ENCODE data around the gene LRIT3.
A peak's percentile ranks its signal among the peaks of the same experiment; 100 is the strongest.

Gene LRIT3

GRCh38 chr4:109847896-109848442 is at the start of gene LRIT3:
Gene LRIT3 (plus strand): TSS chr4:109848107. CDS start chr4:109848202, 95 bp downstream.
- no peak for DNase-seq (ENCODE audit: low spot score)

DNA sequence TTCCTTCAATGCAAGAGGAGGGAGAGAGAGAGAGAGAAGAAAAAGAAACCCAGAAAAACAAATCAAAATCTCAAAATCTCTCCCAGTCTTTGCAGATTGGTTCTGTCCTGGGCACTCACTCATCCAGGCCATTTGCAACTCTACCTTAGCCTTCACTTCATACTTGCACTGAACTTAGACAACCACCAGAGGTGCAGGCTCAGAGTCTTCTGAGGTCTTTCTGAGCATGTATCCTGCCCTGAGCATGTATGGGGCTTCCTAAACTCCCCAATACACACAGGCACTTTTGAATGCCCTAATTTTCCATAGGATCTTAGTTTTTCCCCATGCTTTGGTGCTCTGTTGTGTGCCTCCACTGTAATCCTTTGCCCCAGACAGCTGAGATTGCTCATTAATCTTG is 49.0 kb upstream of the LRIT3 start:
- no peak for DNase-seq (ENCODE audit: low spot score)

DNA sequence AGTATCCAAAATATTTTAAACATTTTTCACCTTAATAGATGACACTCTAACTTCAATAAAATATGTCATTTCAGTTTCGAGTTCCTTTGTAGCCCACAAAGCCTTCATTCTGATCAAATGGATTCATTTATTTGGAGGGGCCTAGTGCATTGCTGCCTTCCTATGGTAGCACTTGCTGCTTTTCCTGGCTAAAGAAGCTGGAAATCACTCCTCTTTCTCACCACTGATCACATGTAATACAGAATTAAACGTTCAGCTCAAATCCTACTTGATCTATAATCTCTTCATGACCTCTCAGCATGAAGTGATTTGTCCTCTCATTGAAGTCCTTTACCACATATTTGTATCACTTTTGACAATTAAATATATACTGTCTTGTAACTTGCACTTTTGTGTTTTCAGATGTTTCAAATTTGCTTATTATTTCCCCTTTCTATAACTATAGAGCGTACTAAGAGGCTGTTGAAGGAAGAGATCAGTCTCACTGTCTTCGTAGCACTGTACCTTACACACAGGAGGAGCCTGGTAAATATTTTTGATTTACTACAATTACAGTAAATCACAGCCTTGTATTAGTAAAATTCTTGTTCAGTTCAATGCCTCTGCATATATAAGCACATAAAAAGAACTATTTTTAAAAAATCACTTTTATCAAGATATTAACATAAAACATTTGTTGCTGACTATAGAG is 46.7 kb upstream of the LRIT3 start:
- DNase-seq (ENCODE audit: low spot score) = no peak

- DNase-seq (ENCODE audit: low spot score) = no peak
Observed at GRCh38 chr4:109801895-109802319, 46.0 kb upstream of the LRIT3 start, which contains the start of gene CFI. Gene CFI (minus strand): TSS chr4:109801999. CDS start chr4:109801971, 28 bp downstream.

DNA sequence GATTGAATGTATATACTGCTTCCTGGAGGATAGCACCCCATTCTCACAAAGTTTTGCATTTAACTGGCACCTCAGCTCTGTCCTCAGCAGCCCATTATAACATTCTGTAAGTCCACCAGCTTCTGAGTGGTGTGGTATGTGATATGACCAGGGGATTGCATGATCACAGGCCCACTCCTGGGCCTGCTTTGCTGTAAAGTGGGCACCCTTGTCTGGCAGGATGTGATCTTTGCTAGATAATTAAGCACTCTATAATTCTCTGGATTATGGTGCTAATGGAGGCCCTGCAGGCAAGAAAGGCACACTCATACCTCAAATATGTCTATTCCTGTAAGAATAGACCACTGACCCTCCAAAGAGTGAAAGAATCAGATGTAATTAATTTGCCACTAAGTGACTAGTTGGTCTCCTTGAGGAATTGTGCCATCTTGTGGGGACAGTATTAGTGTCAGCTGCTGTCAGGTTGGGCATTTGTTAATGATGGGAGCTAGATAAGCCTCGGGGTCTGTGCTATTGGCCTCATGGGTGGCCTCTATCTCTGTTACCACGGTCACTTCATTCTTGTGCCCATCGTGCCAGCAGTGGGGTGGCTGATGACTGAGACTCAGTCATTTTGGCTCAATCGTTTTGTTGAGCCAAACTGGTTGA is 43.9 kb upstream of the LRIT3 start:
- DNase-seq (ENCODE audit: low spot score) = no peak

DNA sequence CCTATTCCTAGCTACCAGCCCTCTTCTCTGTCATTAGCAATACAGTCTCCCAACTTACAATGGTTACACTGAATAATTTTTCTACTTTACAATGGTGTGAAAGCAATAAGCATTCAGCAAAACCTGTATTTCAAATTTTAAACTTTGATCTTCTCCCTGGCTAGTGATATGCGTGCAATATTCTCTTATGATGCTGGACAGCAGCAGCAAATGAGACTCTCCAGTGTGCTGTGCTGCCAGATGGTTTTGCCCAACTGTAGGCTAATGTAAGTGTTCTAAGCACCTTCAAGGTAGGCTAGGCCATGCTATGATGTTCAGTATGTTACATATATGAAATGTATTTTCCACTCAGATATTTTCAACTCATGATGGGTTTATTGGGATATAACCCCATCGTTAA is 38.3 kb upstream of the LRIT3 start:
- DNase-seq (ENCODE audit: low spot score) = no peak

GRCh38 chr4:109810552-109811387 is 37.1 kb upstream of the LRIT3 start:
- DNase-seq (ENCODE audit: low spot score) = no peak

DNA sequence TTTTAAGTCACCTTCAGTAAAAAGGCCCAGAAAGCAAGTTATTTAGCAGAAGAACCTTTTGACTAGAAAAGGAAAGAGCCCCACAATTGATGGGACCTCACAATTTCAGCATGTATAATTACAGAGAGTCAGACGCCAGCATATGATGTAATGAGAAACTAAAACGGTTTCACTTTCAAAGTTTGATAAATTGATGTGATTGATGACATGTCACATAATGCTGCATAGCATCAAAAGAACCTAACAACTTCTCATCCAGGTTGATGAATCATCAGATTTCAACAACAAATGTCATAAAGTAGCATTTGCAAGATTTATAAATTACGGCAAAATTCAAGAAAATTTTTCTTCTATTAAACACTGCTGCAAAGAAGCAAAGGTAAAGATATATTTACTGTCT is 36.2 kb upstream of the LRIT3 start:
- no peak for DNase-seq (ENCODE audit: low spot score)

- peak; percentile 90 for DNase-seq (ENCODE audit: low spot score)
Observed at GRCh38 chr4:109815151-109816081, 32.5 kb upstream of the LRIT3 start, which contains the start of gene GAR1. Gene GAR1 (plus strand): TSS chr4:109815762. CDS start chr4:109816165, 403 bp downstream.

- no peak for DNase-seq (ENCODE audit: low spot score)
Observed at GRCh38 chr4:109816082-109816442, 31.8 kb upstream of the LRIT3 start.

GRCh38 chr4:109816894-109817293 is 31.0 kb upstream of the LRIT3 start:
- DNase-seq (ENCODE audit: low spot score) = no peak

- no peak for DNase-seq (ENCODE audit: low spot score)
Observed at GRCh38 chr4:109818268-109818667, 29.6 kb upstream of the LRIT3 start.

DNA sequence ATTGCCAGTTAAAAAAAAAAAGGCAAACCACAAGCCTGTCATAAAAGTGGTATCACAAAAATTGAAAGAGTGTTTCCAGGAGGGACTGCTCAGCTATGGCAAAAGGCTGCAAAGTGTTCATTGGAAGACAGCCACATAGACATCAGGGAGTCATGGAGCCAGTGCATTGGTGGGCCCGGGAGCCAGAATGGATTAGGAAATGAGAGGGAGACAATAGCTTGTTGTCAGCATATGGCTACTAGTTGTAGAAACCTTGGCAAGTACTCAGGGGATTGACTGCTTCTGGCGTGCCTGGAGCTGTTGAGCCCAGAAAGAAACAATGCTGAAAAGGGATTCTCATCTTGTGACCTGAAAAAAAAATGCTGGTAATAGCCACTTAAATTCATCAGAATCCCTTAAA is 27.3 kb upstream of the LRIT3 start:
- DNase-seq (ENCODE audit: low spot score) = no peak

- DNase-seq (ENCODE audit: low spot score) = no peak
Observed at GRCh38 chr4:109821185-109821584, 26.7 kb upstream of the LRIT3 start.

DNA sequence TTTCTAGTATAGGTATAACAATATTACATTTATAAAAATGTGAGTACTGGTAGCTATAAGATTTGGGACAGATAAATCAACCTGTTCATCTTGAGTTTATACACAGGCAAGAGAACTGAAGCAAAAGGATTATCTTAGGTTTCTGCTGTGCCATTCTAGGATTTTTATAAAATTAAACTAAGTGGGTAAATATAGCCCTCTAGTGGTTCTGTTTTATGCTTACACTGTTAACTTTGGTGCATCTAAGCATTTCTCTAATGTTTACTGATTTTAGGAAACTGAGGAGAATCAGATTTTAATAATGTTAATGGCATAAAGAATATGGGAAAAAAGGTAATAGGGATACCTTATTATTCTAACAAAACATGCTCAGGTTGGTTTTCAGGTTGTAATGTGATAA is 21.2 kb upstream of the LRIT3 start:
- DNase-seq (ENCODE audit: low spot score) = no peak

DNA sequence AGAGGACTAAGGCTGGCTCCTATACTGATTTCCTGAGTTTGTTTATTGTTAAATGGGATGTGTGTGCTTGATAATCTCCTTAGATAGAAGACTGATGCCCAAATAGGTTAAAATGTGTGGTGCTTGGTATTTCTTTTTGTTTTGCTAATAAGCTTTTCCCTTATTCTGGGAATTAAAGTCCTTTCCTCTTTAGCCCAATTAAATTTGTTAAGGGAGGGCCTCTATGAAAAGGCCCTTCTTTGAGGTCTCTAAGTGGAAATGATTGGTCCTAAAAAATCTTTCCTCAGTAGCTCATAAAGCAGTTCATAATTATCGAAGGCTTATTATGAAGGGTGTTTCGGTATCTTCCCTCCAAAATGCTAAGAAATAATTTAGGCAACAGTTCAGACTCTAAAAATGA is 20.2 kb upstream of the LRIT3 start, which contains the start of gene RRH:
Gene RRH, plus strand, starts transcription at position 301 of the 400 bp plus-strand sequence. Its CDS starts 56 bp downstream, at position 357.
- no peak for DNase-seq (ENCODE audit: low spot score)

GRCh38 chr4:109833756-109834155 is 14.2 kb upstream of the LRIT3 start:
- no peak for DNase-seq (ENCODE audit: low spot score)

DNA sequence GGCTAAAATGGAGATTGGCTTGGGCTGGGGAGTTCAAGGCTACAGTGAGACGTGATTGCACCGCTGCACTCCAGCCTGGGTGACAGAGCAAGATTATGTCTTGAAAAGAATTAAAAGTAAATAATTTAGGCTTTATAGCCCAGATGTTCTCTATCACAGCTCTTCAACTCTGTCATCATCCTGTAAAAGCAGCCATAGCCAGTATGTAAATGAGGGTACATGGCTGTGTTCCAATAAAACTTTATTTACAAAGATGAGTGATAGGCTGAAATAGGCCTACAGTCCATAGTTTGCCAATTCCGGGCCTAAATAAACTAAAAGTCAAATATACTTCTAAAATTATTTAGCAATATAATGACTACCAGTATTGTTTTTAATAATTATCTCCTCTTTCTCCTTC is 10.9 kb upstream of the LRIT3 start:
- DNase-seq (ENCODE audit: low spot score) = no peak

GRCh38 chr4:109846395-109847098 is 1.4 kb upstream of the LRIT3 start:
- no peak for DNase-seq (ENCODE audit: low spot score)

- no peak for DNase-seq (ENCODE audit: low spot score)
Observed at GRCh38 chr4:109848501-109848900, 594 bp downstream of the LRIT3 start.

GRCh38 chr4:109850601-109851000 is 2.7 kb downstream of the LRIT3 start:
- no peak for DNase-seq (ENCODE audit: low spot score)
